Left hindlimb (tissue), 1 donor: ENCODE measurements around the gene MMP23B.

Source experiments
- DNase-seq: peaks from one replicate; pipeline ENCODE4 v3.0.0-alpha.2; 2018

The MMP23B gene

GRCh38 chr1:1602968-1603506 lies 28.9 kb upstream of the MMP23B start:
- DNase-seq, result no peak

GRCh38 chr1:1603671-1604373 lies 28.2 kb upstream of the MMP23B start:
- no peak for DNase-seq

DNA sequence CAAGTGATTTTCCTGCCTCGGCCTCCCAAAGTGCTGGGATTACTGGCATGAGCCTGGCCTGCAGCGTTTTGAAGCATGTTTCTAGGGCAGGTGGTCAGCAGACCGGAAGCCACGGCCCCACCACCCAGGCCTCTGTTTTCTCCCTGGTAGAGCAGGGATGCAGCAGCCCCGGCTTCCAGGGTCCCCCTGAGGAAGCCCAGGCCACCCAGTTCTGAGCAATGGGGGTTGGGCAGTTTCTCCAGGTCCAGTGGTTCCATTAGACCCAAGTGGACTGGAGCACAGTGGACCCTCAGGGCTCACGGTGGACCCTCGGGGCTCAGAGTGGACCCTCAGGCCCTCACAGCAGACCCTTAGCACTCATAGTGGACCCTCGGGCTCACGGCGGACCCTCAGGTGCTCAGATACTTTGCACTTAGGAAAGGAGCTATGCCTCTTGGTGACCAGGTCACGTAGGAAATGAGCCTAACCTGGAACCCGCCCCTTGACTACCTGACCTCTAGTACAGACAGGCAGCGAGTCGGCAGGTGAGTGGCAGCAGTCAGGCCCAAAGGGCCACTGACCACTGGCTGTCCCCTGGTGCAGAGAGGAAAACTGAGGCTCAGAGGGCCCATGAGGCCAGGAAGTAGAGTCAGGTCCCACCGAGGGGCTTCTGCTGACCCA lies 27.5 kb upstream of the MMP23B start:
- no peak for DNase-seq

GRCh38 chr1:1605034-1605591 lies 26.9 kb upstream of the MMP23B start:
- DNase-seq, result no peak

- DNase-seq, result no peak
Measured at GRCh38 chr1:1605724-1606123, 26.2 kb upstream of the MMP23B start.

DNA sequence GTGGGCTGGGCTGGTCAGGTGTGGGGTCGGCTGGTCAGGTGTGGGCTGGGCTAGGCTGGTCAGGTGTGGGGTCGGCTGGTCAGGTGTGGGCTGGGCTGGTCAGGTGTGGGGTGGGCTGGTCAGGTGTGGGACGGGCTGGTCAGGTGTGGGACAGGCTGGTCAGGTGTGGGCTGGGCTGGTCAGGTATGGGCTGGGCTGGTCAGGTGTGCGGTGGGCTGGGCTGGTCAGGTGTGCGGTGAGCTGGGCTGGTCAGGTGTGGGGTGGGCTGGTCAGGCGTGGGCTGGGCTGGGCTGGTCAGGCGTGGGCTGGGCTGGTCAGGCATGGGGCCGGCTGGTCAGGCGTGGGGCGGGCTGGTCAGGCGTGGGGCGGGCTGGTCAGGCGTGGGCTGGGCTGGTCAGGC lies 25.7 kb upstream of the MMP23B start:
- DNase-seq, result no peak

- DNase-seq, result no peak
Measured at GRCh38 chr1:1609822-1610485, 22.0 kb upstream of the MMP23B start.

GRCh38 chr1:1610796-1611195 lies 21.2 kb upstream of the MMP23B start:
- no peak for DNase-seq

GRCh38 chr1:1612104-1612400 lies 19.9 kb upstream of the MMP23B start:
- DNase-seq, result peak; percentile 2

DNA sequence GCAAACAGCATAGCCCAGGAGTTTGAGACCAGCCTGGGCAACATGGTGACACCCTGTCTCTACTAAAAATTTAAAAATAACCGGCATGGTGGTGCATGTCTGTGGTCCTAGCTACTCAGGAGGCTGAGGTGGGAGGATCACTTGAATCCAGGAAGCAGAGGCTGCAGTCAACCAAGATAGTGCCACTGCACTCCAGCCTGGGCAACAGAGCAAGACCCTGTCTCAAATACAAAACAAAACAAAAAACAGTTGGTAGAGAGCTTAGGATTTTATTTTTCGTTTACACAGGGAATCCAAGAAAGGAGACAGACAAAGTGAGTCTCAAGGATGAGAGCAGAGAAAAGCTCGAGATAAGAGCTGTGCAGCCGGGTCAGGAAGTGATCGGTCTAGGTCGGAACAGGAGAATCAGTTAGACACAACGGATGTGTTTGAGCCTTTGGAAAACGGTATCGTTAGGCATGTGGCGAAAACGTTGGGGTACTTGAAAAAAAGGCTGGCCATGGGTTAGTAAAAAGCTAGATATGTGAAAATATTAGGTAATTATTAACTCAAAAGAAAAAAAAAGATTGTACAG lies 18.4 kb upstream of the MMP23B start:
- peak; percentile 10 for DNase-seq

DNA sequence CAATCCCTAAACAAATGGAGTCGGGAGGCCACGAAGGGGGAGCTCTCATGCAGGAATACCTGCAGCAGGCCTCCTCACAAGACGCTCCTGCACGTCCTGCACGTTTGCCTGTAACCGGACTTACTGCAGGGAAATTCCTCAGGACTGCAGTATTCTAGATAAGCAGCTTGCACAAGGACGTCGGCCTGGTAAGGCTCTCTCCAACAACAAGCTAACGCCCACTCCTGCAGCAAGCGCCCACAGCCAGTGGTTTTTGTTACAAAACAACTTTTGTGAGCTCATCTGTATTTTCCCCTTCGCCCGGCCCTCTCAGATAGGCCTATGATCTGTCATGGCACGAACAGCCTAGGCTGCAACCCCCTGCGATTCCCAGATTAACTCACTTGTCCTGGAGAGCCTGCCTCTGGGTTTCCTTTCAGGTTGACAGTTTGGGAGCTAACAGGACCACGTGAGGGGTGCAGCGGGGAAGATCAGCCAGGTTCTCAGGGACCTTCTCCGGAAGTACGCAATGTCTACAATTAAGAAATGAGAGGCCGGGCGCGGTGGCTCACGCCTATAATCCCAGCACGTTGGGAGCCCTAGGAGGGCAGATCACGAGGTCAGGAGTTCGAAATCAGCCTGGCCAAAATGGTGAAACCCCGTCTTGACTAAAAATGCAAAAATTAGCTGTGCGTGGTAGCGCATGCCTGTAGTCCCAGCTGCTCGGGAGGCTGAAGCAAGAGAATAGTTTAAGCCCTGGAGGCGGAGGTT lies 17.6 kb upstream of the MMP23B start:
- DNase-seq, result peak; percentile 33

GRCh38 chr1:1614954-1615255 lies 17.1 kb upstream of the MMP23B start:
- no peak for DNase-seq

DNA sequence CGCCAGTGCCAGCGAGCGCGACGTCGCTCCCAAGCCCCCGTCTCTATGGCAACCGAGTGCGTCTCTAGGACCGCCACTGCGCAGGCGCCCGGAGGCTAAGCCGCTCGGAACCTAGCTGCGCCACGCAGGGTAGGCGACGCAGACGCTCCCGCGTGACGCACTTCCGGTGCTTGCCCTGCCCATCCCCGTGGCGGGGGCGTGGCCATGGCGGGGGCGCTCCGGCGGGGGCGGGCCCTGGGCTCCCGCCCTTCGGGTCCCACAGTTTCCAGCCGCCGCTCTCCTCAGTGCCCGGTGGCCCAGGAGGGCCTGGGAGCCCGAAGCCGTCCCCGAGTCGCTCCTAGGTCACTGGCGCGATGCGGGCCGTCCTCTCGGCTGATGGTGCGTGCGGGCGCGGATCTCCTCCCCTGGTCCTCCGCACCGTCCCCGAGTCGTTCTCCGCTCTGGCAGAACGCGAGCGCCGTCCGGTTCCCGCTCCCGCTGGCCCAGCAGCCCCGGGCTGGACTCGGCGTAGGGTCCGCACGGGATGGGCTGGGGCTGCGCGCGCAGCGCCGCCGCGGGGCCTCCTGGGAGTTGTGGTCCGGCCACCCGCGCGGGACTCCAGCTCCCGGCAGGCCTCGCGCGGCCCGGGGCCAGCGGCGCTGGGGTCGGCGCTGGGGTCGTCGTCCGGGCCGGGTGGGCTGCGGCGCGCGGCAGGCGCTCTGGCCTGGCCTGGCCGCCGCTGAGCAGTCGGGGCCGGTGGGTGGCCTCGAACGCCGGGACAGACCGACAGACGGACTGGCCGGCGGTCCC lies 16.5 kb upstream of the MMP23B start, which contains the start of gene MIB2:
MIB2 (plus strand) TSS at position 245 of the 789 bp plus-strand sequence. CDS start 7,953 bp downstream, outside the sequence.
- peak; percentile 96 for DNase-seq

- DNase-seq, result no peak
Measured at GRCh38 chr1:1616045-1616790, 15.8 kb upstream of the MMP23B start.

DNA sequence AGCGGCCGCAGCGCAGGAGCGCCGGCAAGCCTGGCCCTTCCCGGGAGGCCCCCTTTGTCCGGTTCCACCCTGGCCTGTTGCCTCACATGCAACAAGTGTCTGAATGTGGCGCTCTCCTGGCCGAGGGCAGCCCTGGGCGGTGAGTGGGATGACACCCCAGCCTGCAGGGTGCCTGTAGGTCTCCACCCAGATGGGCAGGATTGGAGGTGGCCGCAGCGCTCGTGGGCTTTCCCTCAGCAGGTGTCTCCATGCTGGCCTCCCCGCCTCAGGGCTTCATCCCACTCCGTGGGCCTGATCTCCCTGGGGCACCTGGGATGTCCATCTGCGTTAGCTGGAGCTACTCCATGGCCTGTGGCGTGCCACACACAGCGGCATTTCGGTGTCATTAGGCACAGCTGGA lies 15.1 kb upstream of the MMP23B start:
- no peak for DNase-seq

DNA sequence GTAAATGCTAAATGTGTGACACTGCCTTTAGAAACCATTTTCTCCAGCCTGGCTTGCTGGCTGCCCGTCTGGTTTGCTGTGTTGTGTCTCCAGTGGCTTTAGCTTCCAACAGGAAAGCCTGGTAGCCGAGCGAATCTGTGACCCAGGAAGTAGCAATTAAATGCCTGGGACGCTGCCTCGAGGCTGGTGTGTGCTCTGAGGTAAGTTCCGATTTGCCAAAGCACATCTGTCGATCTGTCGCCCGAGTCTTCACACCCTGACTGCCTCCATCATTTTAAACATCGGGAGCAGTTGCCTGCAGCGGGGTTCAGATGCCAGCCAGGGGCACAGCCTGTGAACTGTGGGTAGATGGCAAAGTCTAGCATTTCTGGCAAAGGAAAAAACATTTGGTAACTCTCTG lies 14.5 kb upstream of the MMP23B start:
- no peak for DNase-seq

DNA sequence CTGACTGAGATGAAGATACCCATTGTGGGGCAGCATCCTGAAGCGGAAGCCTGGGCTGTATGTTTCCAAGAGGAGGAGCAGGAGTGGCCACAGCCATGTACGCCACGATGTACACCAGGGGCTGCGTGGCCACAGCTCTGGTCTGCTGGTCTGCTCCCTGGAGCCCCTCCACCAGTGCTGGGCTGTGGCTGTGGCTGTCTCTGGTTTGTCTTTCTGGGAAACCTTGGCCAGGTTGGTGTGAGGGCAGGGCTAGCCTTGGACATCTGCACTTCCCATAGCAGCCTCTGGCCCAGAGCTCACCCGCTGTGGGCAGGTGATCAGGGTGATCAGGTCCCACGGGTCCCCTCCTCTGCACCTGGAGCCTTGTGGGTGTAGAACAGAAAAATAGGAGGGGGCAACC lies 14.0 kb upstream of the MMP23B start:
- no peak for DNase-seq

DNA sequence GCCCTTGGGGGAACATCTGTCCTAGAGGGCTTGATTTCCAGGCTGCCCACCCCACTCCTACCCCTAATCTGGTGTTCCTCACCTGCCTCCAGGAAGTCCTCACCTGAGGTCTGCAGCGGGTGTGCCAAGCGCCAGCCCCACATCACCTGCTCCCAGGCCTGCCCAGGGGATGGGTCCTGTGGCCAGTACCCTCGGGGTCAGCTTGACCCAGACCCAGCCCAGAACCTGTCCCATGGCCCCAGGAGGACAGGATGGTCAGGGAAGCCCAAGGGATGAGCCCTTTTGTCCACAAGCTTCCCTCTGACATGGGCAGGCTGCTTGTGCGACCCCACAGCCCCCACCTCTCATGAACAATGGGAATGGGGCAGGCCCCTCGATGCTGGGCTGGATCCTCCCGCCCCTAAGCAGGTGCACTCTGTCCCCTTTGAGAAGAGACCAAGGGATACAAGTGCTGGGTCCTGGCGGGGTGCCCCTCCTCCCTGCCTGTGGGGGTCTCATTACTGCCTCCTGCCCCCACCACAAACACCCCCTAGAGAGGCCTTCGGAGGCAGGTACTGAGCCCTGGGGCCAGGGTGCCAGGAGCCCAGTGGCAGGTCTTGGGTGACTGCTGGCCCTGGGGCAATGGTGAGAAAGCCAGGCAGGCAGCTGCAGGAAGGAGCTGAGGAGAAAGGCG lies 13.4 kb upstream of the MMP23B start:
- DNase-seq, result no peak

DNA sequence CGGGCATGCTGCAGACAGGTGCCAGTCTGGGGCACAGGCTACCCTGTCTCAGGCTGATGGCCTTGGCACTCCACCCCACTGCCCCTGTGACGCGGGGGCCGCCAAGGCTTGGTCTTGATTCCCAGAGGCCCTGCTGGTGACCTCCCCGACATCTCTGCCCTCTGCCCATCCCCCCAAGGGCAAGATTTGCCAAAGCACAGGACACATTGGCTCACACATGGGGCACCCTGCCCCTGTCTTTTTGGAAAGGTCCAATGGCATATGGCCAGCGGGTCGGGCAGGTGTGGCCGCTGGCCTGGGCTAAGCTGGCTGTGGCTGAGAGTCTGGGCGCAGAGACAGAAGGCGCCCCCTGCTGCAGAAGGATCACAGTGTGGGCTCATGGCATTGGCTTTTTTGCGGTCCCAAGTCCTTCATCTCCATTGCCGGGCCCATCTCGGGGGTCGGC lies 12.0 kb upstream of the MMP23B start:
- no peak for DNase-seq

GRCh38 chr1:1620433-1621139 lies 11.4 kb upstream of the MMP23B start:
- no peak for DNase-seq
